ACC112 (cell line): ENCODE data around the gene HIP1R.
"Not testable (repeated sequence)": the region's sequence is repeated elsewhere in the genome, so short reads cannot be mapped to it uniquely, and the experiment has no call there.

Experiments
- H2AFZ ChIP-seq: fragments of 200-600 bp; sonication (generic); one replicate; pipeline ENCODE4 v1.6.0; 2017; ENCODE audit warnings: antibody characterized with exemption, low read length; ENCODE audit not compliant: unreplicated experiment
- H3K27ac ChIP-seq: fragments of 200-600 bp; sonication (generic); 2 replicates; pipeline ENCODE4 v1.5.1; 2014; ENCODE audit warnings: low read depth, mild to moderate bottlenecking, antibody characterized with exemption, low read length, moderate library complexity
- H3K27me3 ChIP-seq: fragments of 200-600 bp; sonication (generic); 2 replicates; pipeline ENCODE4 v1.6.1; 2014; ENCODE audit warnings: mild to moderate bottlenecking, antibody characterized with exemption, low read length, moderate library complexity, mixed read lengths; ENCODE audit not compliant: insufficient read depth
- H3K36me3 ChIP-seq: fragments of 200-600 bp; sonication (generic); 2 replicates; pipeline ENCODE4 v1.6.1; 2016; ENCODE audit warnings: mild to moderate bottlenecking, antibody characterized with exemption, low read length, moderate library complexity, mixed read lengths; ENCODE audit not compliant: insufficient read depth
- H3K4me1 ChIP-seq: fragments of 200-600 bp; sonication (generic); one replicate; pipeline ENCODE4 v1.6.1; 2016; ENCODE audit warnings: low read length, mixed read lengths; ENCODE audit not compliant: insufficient read depth, unreplicated experiment, control insufficient read depth
- H3K4me3 ChIP-seq: fragments of 200-600 bp; sonication (generic); 2 replicates; pipeline ENCODE4 v1.5.1; 2014; ENCODE audit warnings: mild to moderate bottlenecking, low read depth, low read length
- H3K79me2 ChIP-seq: fragments of 200-600 bp; sonication (generic); one replicate; pipeline ENCODE4 v1.6.0; 2016; ENCODE audit warnings: low read length; ENCODE audit not compliant: control insufficient read depth, unreplicated experiment, insufficient read depth

The HIP1R gene

GRCh38 chr12:122804957-122805356 lies 30.3 kb upstream of the HIP1R start:
- H3K4me3 ChIP-seq, H3K36me3 ChIP-seq, H2AFZ ChIP-seq, H3K27ac ChIP-seq, H3K79me2 ChIP-seq, H3K27me3 ChIP-seq, H3K4me1 ChIP-seq: not testable (repeated sequence)

DNA sequence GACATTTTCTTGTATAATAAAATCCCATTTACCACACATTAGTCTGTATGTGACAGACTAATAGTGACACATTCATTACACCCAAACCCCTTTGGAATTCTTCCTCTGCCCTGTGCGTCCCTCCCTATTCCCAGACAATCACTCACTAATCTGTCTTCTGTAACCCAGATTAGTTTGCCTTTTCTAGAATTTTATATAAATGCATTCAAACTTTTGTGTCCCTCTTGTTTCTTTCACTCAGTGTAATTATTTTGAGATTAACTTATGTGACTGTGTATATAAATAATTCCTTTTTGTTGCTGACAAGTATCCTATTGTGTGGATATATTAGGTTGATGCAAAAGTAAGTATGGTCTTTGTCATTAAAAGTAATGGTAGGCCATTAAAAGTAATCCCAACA lies 27.6 kb upstream of the HIP1R start:
- Histone ChIP-seq H2AFZ (no peak overlapping the region), H3K27me3 (no peaks in the 10 kb centered on the region), H3K4me3 (no peak overlapping the region), H3K27ac (no peak overlapping the region), H3K4me1 (no peaks in the 10 kb centered on the region), H3K36me3 (no peaks in the 10 kb centered on the region), H3K79me2 (no peaks in the 10 kb centered on the region)

DNA sequence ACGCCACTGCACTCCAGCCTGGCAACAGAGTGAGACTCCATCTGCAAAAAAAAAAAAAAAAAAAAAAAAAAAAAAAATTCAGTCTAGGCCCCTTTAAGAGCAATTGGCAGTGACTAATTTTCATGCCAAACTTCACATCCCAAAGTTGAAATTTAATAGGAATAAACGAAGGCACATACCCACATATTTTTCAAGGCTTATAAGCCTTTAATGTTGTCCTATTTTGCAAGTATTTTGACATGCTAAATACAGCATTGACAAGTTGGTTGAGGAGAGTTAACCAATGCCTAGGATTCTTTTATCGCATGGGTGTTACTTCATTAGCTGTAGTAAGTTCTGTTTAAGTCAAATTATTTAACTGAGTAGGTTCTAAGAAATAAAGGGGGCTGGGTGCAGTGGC lies 23.5 kb upstream of the HIP1R start:
- no peak overlapping the region for H3K4me3 ChIP-seq
- no peaks in the 10 kb centered on the region for H3K36me3 ChIP-seq
- H2AFZ ChIP-seq = no peak overlapping the region
- H3K79me2 ChIP-seq = no peaks in the 10 kb centered on the region
- no peaks in the 10 kb centered on the region for H3K27me3 ChIP-seq
- no peak overlapping the region for H3K27ac ChIP-seq
- H3K4me1 ChIP-seq = no peaks in the 10 kb centered on the region

DNA sequence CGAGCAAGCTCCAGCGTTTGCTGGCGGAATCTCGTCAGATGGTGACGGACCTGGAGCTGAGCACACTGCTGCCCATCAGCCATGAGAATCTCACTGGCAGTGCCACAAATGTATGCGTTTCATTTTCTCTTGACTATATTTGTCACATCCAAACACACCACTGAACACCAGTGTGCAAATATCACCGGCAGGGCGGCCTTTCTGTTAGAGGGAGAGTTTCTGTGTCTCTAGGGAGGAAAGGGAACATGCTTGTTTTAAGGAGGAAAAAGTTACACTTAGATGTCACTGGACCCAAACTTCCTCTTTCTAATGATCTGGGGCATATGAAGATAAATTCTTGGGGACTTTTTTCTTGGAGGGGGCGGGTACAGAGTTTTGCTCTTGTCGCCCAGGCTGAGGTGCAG lies 21.9 kb upstream of the HIP1R start:
- H3K36me3 ChIP-seq = no peaks in the 10 kb centered on the region
- no peak overlapping the region for H2AFZ ChIP-seq
- no peaks in the 10 kb centered on the region for H3K27me3 ChIP-seq
- H3K4me3 ChIP-seq = no peak overlapping the region
- no peak overlapping the region for H3K27ac ChIP-seq
- no peaks in the 10 kb centered on the region for H3K4me1 ChIP-seq
- no peaks in the 10 kb centered on the region for H3K79me2 ChIP-seq

- Histone ChIP-seq H2AFZ (no peak overlapping the region), H3K4me3 (no peak overlapping the region), H3K79me2 (no peaks in the 10 kb centered on the region), H3K4me1 (no peaks in the 10 kb centered on the region), H3K27ac (no peak overlapping the region), H3K36me3 (no peaks in the 10 kb centered on the region), H3K27me3 (no peaks in the 10 kb centered on the region)
Measured at GRCh38 chr12:122819209-122819785, 16.0 kb upstream of the HIP1R start.

GRCh38 chr12:122820138-122820537 lies 15.1 kb upstream of the HIP1R start:
- H3K4me3 ChIP-seq = no peak overlapping the region
- H3K27ac ChIP-seq = no peak overlapping the region
- no peak overlapping the region for H2AFZ ChIP-seq
- no peaks in the 10 kb centered on the region for H3K27me3 ChIP-seq
- no peaks in the 10 kb centered on the region for H3K79me2 ChIP-seq
- H3K4me1 ChIP-seq = no peaks in the 10 kb centered on the region
- H3K36me3 ChIP-seq = no peaks in the 10 kb centered on the region

DNA sequence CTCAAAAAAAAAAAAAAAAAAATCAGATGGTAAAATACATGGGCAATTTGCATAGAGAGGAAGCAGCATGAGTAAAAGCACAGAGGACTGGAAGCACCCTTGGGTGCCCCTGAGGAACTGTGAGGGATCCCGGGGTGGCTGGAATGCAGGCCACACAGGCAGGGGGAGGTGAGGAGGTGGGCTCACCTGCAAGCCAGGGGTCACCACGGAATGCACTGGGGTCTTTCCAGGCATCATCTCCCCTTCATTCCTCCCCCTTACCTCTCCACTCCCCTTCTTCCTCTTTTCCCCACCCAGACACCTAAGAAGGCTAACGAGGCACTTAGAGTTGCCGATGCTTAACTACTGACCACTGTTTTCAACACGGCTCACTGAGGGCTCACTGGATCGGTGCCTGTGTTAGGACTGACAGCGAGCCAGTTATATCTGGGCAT lies 14.4 kb upstream of the HIP1R start:
- Histone ChIP-seq H3K27me3 (no peaks in the 10 kb centered on the region), H3K79me2 (no peaks in the 10 kb centered on the region), H2AFZ (no peak overlapping the region), H3K27ac (no peak overlapping the region), H3K36me3 (no peaks in the 10 kb centered on the region), H3K4me3 (no peak overlapping the region), H3K4me1 (no peaks in the 10 kb centered on the region)

DNA sequence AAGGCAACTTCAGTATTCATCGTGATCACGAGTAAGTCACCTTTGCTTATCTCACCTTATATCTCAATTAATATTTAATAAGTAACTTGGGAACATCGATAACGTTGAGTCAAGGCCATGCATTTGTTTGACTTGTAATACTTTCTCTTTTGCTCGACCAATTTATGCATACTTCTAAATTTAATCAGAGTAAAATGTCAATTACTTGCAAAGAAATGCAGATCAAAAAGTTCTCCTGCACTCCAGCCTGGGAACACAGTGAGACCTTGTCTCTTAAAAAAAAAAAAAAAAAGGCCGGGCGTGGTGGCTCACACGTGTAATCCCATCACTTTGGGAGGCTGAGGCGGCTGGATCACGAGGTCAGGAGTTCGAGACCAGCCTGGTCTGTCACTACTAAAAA lies 11.8 kb upstream of the HIP1R start:
- Histone ChIP-seq H3K36me3 (no peaks in the 10 kb centered on the region), H3K79me2 (no peaks in the 10 kb centered on the region), H3K27me3 (no peaks in the 10 kb centered on the region), H2AFZ (no peak overlapping the region), H3K27ac (no peak overlapping the region), H3K4me1 (no peaks in the 10 kb centered on the region), H3K4me3 (no peak overlapping the region)

- H3K36me3 ChIP-seq = no peaks in the 10 kb centered on the region
- H3K27ac ChIP-seq = no peak overlapping the region
- H3K4me1 ChIP-seq = peaks cover 2% of the 10 kb centered on the region
- no peaks in the 10 kb centered on the region for H3K27me3 ChIP-seq
- H3K79me2 ChIP-seq = no peaks in the 10 kb centered on the region
- H2AFZ ChIP-seq = peak overlapping the region; percentile 97
- H3K4me3 ChIP-seq = peak overlapping the region; percentile 81
Measured at GRCh38 chr12:122825773-122826724, 9.2 kb upstream of the HIP1R start.

- Histone ChIP-seq H3K27ac (no peak overlapping the region), H3K36me3 (no peaks in the 10 kb centered on the region), H3K27me3 (no peaks in the 10 kb centered on the region), H3K79me2 (no peaks in the 10 kb centered on the region), H3K4me1 (peaks cover 4% of the 10 kb centered on the region), H2AFZ (no peak overlapping the region), H3K4me3 (no peak overlapping the region; the same call in 1 of the 2 replicates)
Measured at GRCh38 chr12:122827258-122827657, 8.0 kb upstream of the HIP1R start.
